ENCODE results near the gene HNRNPH2. TPM values are rescaled to one million over a fixed set of nuclear protein-coding genes. Genes with fewer than 3 reads are reported as not detected.

Gene HNRNPH2
- total and polyA plus RNA-seq, 9 donors: 46.4 to 79.6 (median 63.3) TPM

GRCh38 chrX:101449279-101449678 lies 41.3 kb downstream of the HNRNPH2 start:
- no peak for DNase-seq
- Histone ChIP-seq H3K27ac (no peak overlapping the region), H3K36me3 (no peaks in the 10 kb centered on the region), H3K4me3 (no peak overlapping the region), H3K4me1 (ENCODE audit: insufficient read depth) (no peaks in the 10 kb centered on the region), H3K27me3 (no peaks in the 10 kb centered on the region), H3K9me3 (no peaks in the 10 kb centered on the region)
- no peak for TF ChIP-seq EP300 (IDR thresholded peaks at IDR 0.05)
- TF ChIP-seq CTCF (IDR thresholded peaks at IDR 0.05): no peak
- no peak for TF ChIP-seq POLR2A (IDR thresholded peaks at IDR 0.05)
- intact Hi-C loops (cut with DNase I): no loop called here
- 82 to 91% (median 86%) methylated on average over 1 of the region's 1 CpG for WGBS, 3 donors

DNA sequence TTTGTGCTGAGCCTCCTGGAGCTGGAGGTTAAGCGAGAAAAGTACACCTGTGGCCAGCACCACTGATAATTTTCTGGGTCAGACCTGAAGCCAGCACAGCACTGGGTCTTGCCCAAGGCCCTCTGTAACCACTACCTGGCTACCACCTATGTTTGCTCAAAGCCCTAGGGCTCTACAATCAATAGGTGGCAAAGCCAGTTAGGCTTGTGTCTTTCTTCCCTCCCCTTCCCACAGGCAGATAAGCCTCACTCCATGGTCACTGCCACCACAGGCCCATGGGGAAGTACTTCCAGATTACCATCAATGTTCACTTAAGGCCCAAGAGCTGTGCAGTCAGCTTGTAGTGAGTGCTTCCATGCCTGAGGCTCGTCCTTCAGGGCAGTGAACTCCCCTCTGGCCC lies 42.1 kb downstream of the HNRNPH2 start:
- Histone ChIP-seq H3K9me3 (no peaks in the 10 kb centered on the region), H3K4me3 (no peak overlapping the region), H3K36me3 (no peaks in the 10 kb centered on the region), H3K4me1 (ENCODE audit: insufficient read depth) (no peaks in the 10 kb centered on the region), H3K27me3 (no peaks in the 10 kb centered on the region), H3K27ac (no peak overlapping the region)
- TF ChIP-seq EP300 (IDR thresholded peaks at IDR 0.05): no peak
- no peak for TF ChIP-seq CTCF (IDR thresholded peaks at IDR 0.05)
- no peak for TF ChIP-seq POLR2A (IDR thresholded peaks at IDR 0.05)
- DNase-seq: no peak
- WGBS, 3 donors: 53 to 59% (median 57%) methylated on average over 2 of the region's 2 CpGs
- intact Hi-C loops (cut with DNase I): no loop called here

DNA sequence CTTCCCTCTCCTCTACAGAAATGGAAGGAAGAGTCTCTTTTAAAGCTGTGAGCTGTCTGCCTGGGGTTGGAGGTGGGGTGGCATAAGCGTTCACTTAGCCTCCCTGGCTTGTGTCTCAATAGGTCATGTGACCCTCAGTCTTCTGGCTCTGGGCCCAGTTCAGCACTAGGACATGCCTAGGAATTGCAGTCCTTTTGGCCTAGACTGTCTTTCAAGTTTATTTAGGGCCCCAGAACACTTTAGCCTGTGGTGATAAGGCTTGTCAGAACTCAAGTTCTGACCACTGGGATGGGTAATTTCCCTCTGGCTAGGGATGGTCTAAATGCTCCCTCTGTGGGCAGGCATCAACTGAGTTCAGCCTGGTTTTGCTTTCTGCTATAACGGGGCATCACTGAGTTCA lies 42.9 kb downstream of the HNRNPH2 start:
- Histone ChIP-seq H3K36me3 (no peaks in the 10 kb centered on the region), H3K4me1 (ENCODE audit: insufficient read depth) (no peaks in the 10 kb centered on the region)
- DNase-seq: peak in 1 of 5 donors; percentile 58

GRCh38 chrX:101452056-101452455 lies 44.0 kb downstream of the HNRNPH2 start:
- Histone ChIP-seq H3K9me3 (no peaks in the 10 kb centered on the region), H3K27ac (no peak overlapping the region), H3K4me1 (ENCODE audit: insufficient read depth) (no peaks in the 10 kb centered on the region), H3K27me3 (no peaks in the 10 kb centered on the region), H3K36me3 (no peaks in the 10 kb centered on the region), H3K4me3 (no peak overlapping the region)
- WGBS, 3 donors: 66 to 71% (median 70%) methylated on average over 3 of the region's 3 CpGs
- TF ChIP-seq EP300 (IDR thresholded peaks at IDR 0.05) (no peak), POLR2A (IDR thresholded peaks at IDR 0.05) (no peak), CTCF (IDR thresholded peaks at IDR 0.05) (no peak)
- intact Hi-C loops (cut with DNase I): no loop called here
- DNase-seq: no peak

More for the DNA sequence above, 42.9 kb downstream of the HNRNPH2 start:
- Histone ChIP-seq H3K4me3 (no peak overlapping the region), H3K9me3 (no peaks in the 10 kb centered on the region), H3K27ac (no peak overlapping the region), H3K27me3 (no peaks in the 10 kb centered on the region)
- TF ChIP-seq POLR2A (IDR thresholded peaks at IDR 0.05): no peak
- TF ChIP-seq EP300 (IDR thresholded peaks at IDR 0.05): no peak
- TF ChIP-seq CTCF (IDR thresholded peaks at IDR 0.05): no peak
- 42 to 56% (median 50%) methylated on average over 2 of the region's 2 CpGs for WGBS, 3 donors
- intact Hi-C loops (cut with DNase I): no loop called here
